Measurements from ENCODE around the gene NTRK2. TPM values are rescaled to one million over a fixed set of nuclear protein-coding genes. Genes with fewer than 3 reads are reported as not detected.

NTRK2 gene
- total RNA-seq, 1 experiment from 2014 or later, result not detected

GRCh38 chr9:84750152-84750865 lies 80.8 kb downstream of the NTRK2 start:
- no peak for TF ChIP-seq EZH2 (IDR thresholded peaks at IDR 0.05; ENCODE audit: low read depth)
- no peak for TF ChIP-seq CTCF (conservative IDR thresholded peaks at IDR 0.05)
- Histone ChIP-seq H3K4me2 (no peak overlapping the region), H3K27ac (no peak overlapping the region), H3K9me3 (ENCODE audit: insufficient read depth, low read depth) (no peaks in the 10 kb centered on the region), H2AFZ (no peak overlapping the region), H4K20me1 (ENCODE audit: insufficient read depth) (no peaks in the 10 kb centered on the region), H3K79me2 (ENCODE audit: low read depth) (no peaks in the 10 kb centered on the region), H3F3A (ENCODE audit: insufficient read depth, low read depth) (no peaks in the 10 kb centered on the region), H3K27me3 (ENCODE audit: insufficient read depth, low read depth) (peaks cover 14% of the 10 kb centered on the region; the same call in 1 of the 2 replicates), H3K4me1 (replicated peaks; ENCODE audit: insufficient read depth) (no peaks in the 10 kb centered on the region), H3K9me2 (ENCODE audit: insufficient read depth) (no peaks in the 10 kb centered on the region), H3K4me3 (no peak overlapping the region), H3K36me3 (ENCODE audit: low read depth) (no peaks in the 10 kb centered on the region)
- POLR2A ChIA-PET (ENCODE audit: unreplicated experiment), result no interaction called here
- intact Hi-C loops (cut with micrococcal nuclease; ENCODE audit: unreplicated experiment), result no loop called here
- no TSS peak for BruUV-seq (replicated peaks)
- no peak for DNase-seq
- CTCF ChIA-PET, result no interaction called here

DNA sequence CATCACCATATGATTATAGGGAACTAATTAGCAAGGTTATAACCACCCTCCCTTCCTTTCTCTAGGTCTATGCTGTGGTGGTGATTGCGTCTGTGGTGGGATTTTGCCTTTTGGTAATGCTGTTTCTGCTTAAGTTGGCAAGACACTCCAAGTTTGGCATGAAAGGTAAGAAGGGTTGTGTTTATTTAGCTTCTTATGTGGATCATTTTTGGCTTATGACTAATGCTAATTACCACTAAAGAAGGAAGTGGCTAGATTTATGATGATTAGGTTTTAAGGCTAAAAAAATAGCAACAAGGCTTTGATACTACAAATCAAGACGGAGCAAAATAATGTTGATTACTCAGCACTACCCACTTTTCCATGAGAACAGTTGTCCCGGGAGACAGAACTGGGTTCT lies 82.4 kb downstream of the NTRK2 start:
- Histone ChIP-seq H3K27me3 (ENCODE audit: insufficient read depth, low read depth) (peaks cover 15% of the 10 kb centered on the region), H3F3A (ENCODE audit: insufficient read depth, low read depth) (no peaks in the 10 kb centered on the region), H3K9me3 (ENCODE audit: insufficient read depth, low read depth) (no peaks in the 10 kb centered on the region), H3K79me2 (ENCODE audit: low read depth) (no peaks in the 10 kb centered on the region), H3K4me2 (no peak overlapping the region), H3K9me2 (ENCODE audit: insufficient read depth) (no peaks in the 10 kb centered on the region), H3K4me1 (replicated peaks; ENCODE audit: insufficient read depth) (no peaks in the 10 kb centered on the region), H3K4me3 (no peak overlapping the region), H4K20me1 (ENCODE audit: insufficient read depth) (no peaks in the 10 kb centered on the region), H2AFZ (no peak overlapping the region), H3K27ac (no peak overlapping the region), H3K36me3 (ENCODE audit: low read depth) (no peaks in the 10 kb centered on the region)
- intact Hi-C loops (cut with micrococcal nuclease; ENCODE audit: unreplicated experiment), result no loop called here
- no peak for TF ChIP-seq CTCF (conservative IDR thresholded peaks at IDR 0.05)
- TF ChIP-seq EZH2 (IDR thresholded peaks at IDR 0.05; ENCODE audit: low read depth), result no peak
- CTCF ChIA-PET, result no interaction called here
- POLR2A ChIA-PET (ENCODE audit: unreplicated experiment), result no interaction called here
- no TSS peak for BruUV-seq (replicated peaks)
- peak in 1 of 2 experiments; percentile 48 for DNase-seq

DNA sequence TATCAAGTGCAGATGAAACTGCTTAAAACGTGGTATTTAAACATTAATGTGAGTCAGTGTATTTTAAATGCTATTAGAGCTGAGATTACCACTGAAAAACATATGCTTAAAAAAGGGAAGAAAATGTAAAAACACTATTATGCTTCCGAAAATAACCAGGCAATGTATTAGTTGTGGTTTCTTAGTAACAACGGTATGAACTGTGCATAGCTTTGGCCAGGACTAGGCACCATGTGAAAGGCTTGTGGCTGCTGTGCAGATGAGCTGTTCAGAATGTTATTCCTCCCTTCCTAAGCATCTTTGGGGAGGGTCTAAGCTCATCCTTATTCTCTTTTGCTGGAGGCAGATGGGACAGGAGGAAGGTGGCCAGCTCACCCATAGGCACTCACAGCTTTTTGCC lies 84.9 kb downstream of the NTRK2 start:
- no peaks in the 10 kb centered on the region for H3K9me3 ChIP-seq (ENCODE audit: insufficient read depth, low read depth)
- H4K20me1 ChIP-seq (ENCODE audit: insufficient read depth), result no peaks in the 10 kb centered on the region
- H3K4me2 ChIP-seq, result no peak overlapping the region
- no TSS peak for BruUV-seq (replicated peaks)
- H3K4me1 ChIP-seq (replicated peaks; ENCODE audit: insufficient read depth), result no peaks in the 10 kb centered on the region
- CTCF ChIA-PET, result no interaction called here
- DNase-seq, result no peak
- POLR2A ChIA-PET (ENCODE audit: unreplicated experiment), result no interaction called here
- no peak overlapping the region for H2AFZ ChIP-seq
- TF ChIP-seq EZH2 (IDR thresholded peaks at IDR 0.05; ENCODE audit: low read depth), result no peak
- no peak for TF ChIP-seq CTCF (conservative IDR thresholded peaks at IDR 0.05)
- peaks cover 21% of the 10 kb centered on the region for H3K27me3 ChIP-seq (ENCODE audit: insufficient read depth, low read depth)
- H3K79me2 ChIP-seq (ENCODE audit: low read depth), result no peaks in the 10 kb centered on the region
- no peaks in the 10 kb centered on the region for H3F3A ChIP-seq (ENCODE audit: insufficient read depth, low read depth)
- no peaks in the 10 kb centered on the region for H3K36me3 ChIP-seq (ENCODE audit: low read depth)
- intact Hi-C loops (cut with micrococcal nuclease; ENCODE audit: unreplicated experiment), result no loop called here
- no peaks in the 10 kb centered on the region for H3K9me2 ChIP-seq (ENCODE audit: insufficient read depth)
- H3K27ac ChIP-seq, result no peak overlapping the region
- H3K4me3 ChIP-seq, result no peak overlapping the region
